ENCODE measurements around the gene CHMP1B.

Gene CHMP1B

GRCh38 chr18:11851146-11851805 lies at the start of gene CHMP1B:
Gene CHMP1B, plus strand, starts transcription at chr18:11851413. Its CDS starts 99 bp downstream, at chr18:11851512.
- in situ Hi-C loops (cut with MboI; ENCODE audit: low sequenced_read_pairs) = no loop called here

GRCh38 chr18:11801573-11801972 lies 49.6 kb upstream of the CHMP1B start:
- in situ Hi-C loops (cut with MboI; ENCODE audit: low sequenced_read_pairs) = no loop called here

- in situ Hi-C loops (cut with MboI; ENCODE audit: low sequenced_read_pairs) = no loop called here
Observed at GRCh38 chr18:11802158-11802557, 49.1 kb upstream of the CHMP1B start.

- in situ Hi-C loops (cut with MboI; ENCODE audit: low sequenced_read_pairs) = no loop called here
Observed at GRCh38 chr18:11802586-11802985, 48.6 kb upstream of the CHMP1B start.

- in situ Hi-C loops (cut with MboI; ENCODE audit: low sequenced_read_pairs) = no loop called here
Observed at GRCh38 chr18:11807233-11807632, 44.0 kb upstream of the CHMP1B start.

- in situ Hi-C loops (cut with MboI; ENCODE audit: low sequenced_read_pairs) = no loop called here
Observed at GRCh38 chr18:11808001-11808855, 43.0 kb upstream of the CHMP1B start.

GRCh38 chr18:11809895-11810294 lies 41.3 kb upstream of the CHMP1B start:
- in situ Hi-C loops (cut with MboI; ENCODE audit: low sequenced_read_pairs) = no loop called here

GRCh38 chr18:11810379-11810778 lies 40.8 kb upstream of the CHMP1B start:
- in situ Hi-C loops (cut with MboI; ENCODE audit: low sequenced_read_pairs) = no loop called here

- in situ Hi-C loops (cut with MboI; ENCODE audit: low sequenced_read_pairs) = no loop called here
Observed at GRCh38 chr18:11811009-11811408, 40.2 kb upstream of the CHMP1B start.

GRCh38 chr18:11817229-11817628 lies 34.0 kb upstream of the CHMP1B start:
- in situ Hi-C loops (cut with MboI; ENCODE audit: low sequenced_read_pairs) = no loop called here

GRCh38 chr18:11818486-11819203 lies 32.6 kb upstream of the CHMP1B start:
- in situ Hi-C loops (cut with MboI; ENCODE audit: low sequenced_read_pairs) = no loop called here

- in situ Hi-C loops (cut with MboI; ENCODE audit: low sequenced_read_pairs) = no loop called here
Observed at GRCh38 chr18:11819938-11820337, 31.3 kb upstream of the CHMP1B start.

- in situ Hi-C loops (cut with MboI; ENCODE audit: low sequenced_read_pairs) = no loop called here
Observed at GRCh38 chr18:11820697-11821096, 30.5 kb upstream of the CHMP1B start.

GRCh38 chr18:11821208-11821607 lies 30.0 kb upstream of the CHMP1B start:
- in situ Hi-C loops (cut with MboI; ENCODE audit: low sequenced_read_pairs) = no loop called here

GRCh38 chr18:11821643-11822237 lies 29.5 kb upstream of the CHMP1B start:
- in situ Hi-C loops (cut with MboI; ENCODE audit: low sequenced_read_pairs) = no loop called here

GRCh38 chr18:11823545-11823944 lies 27.7 kb upstream of the CHMP1B start:
- in situ Hi-C loops (cut with MboI; ENCODE audit: low sequenced_read_pairs) = no loop called here

- in situ Hi-C loops (cut with MboI; ENCODE audit: low sequenced_read_pairs) = no loop called here
Observed at GRCh38 chr18:11826836-11827235, 24.4 kb upstream of the CHMP1B start.

GRCh38 chr18:11828786-11829432 lies 22.3 kb upstream of the CHMP1B start:
- in situ Hi-C loops (cut with MboI; ENCODE audit: low sequenced_read_pairs) = no loop called here

GRCh38 chr18:11830585-11830984 lies 20.6 kb upstream of the CHMP1B start:
- in situ Hi-C loops (cut with MboI; ENCODE audit: low sequenced_read_pairs) = no loop called here

GRCh38 chr18:11831921-11832320 lies 19.3 kb upstream of the CHMP1B start:
- in situ Hi-C loops (cut with MboI; ENCODE audit: low sequenced_read_pairs) = no loop called here

GRCh38 chr18:11834772-11835171 lies 16.4 kb upstream of the CHMP1B start:
- in situ Hi-C loops (cut with MboI; ENCODE audit: low sequenced_read_pairs) = no loop called here
